ENCODE data around the gene OR5AU1. TPM values are rescaled to one million over a fixed set of nuclear protein-coding genes. Genes with fewer than 3 reads are reported as not detected.

OR5AU1 gene
- total and polyA plus RNA-seq, 8 donors = not detected

- Histone ChIP-seq H3K4me3 (no peak overlapping the region), H3K27me3 (no peaks in the 10 kb centered on the region), H3K4me1 (no peaks in the 10 kb centered on the region), H3K36me3 (peaks cover 0 to 16% (median 0%) of the 10 kb centered on the region in 3 donors), H3K27ac (no peak overlapping the region), H3K9me3 (no peaks in the 10 kb centered on the region)
- ATAC-seq = no peak
- WGBS, 2 donors = 94 to 95% methylated on average over 4 of the region's 4 CpGs
- intact Hi-C loops (cut with DNase I) = no loop called here
- DNase-seq = no peak
- no peak for FAIRE-seq
- TF ChIP-seq CTCF (IDR thresholded peaks at IDR 0.05) = no peak
These were observed 46.8 kb upstream of the OR5AU1 start for GRCh38 chr14:21202463-21203358.

- H3K36me3 ChIP-seq = peaks cover 0 to 9% (median 0%) of the 10 kb centered on the region in 3 donors
- intact Hi-C loops (cut with DNase I) = no loop called here
- H3K4me3 ChIP-seq = no peak overlapping the region
- no peak overlapping the region for H3K27ac ChIP-seq
- no peaks in the 10 kb centered on the region for H3K27me3 ChIP-seq
- no peaks in the 10 kb centered on the region for H3K9me3 ChIP-seq
- DNase-seq = no peak
- H3K4me1 ChIP-seq = no peaks in the 10 kb centered on the region
- ATAC-seq = no peak
- 78 to 83% methylated on average over 12 of the region's 12 CpGs for WGBS, 2 donors
- TF ChIP-seq CTCF (IDR thresholded peaks at IDR 0.05) = no peak
- FAIRE-seq = no peak
These were observed 46.0 kb upstream of the OR5AU1 start for GRCh38 chr14:21201732-21202462.

- DNase-seq (no peak), ATAC-seq (no peak), FAIRE-seq (no peak)
- Histone ChIP-seq H3K36me3 (no peaks in the 10 kb centered on the region), H3K4me1 (no peaks in the 10 kb centered on the region), H3K9me3 (no peaks in the 10 kb centered on the region), H3K4me3 (no peak overlapping the region), H3K27ac (no peak overlapping the region), H3K27me3 (no peaks in the 10 kb centered on the region)
- WGBS, 2 donors = 49 to 58% methylated on average over 5 of the region's 5 CpGs
- no peak for TF ChIP-seq CTCF (IDR thresholded peaks at IDR 0.05)
- intact Hi-C loops (cut with DNase I) = no loop called here
These were observed 45.0 kb upstream of the OR5AU1 start for GRCh38 chr14:21200752-21201461.

GRCh38 chr14:21199611-21200560 is 44.0 kb upstream of the OR5AU1 start:
- no peak for TF ChIP-seq CTCF (IDR thresholded peaks at IDR 0.05)
- Histone ChIP-seq H3K36me3 (no peaks in the 10 kb centered on the region), H3K4me1 (no peaks in the 10 kb centered on the region), H3K9me3 (no peaks in the 10 kb centered on the region), H3K27me3 (no peaks in the 10 kb centered on the region), H3K4me3 (no peak overlapping the region), H3K27ac (no peak overlapping the region)
- WGBS, 2 donors = 55 to 61% methylated on average over 3 of the region's 3 CpGs
- DNase-seq (no peak), ATAC-seq (no peak), FAIRE-seq (no peak)
- intact Hi-C loops (cut with DNase I) = no loop called here
